ENCODE results near the gene TSPYL4.
A peak's percentile ranks its signal among the peaks of the same experiment; 100 is the strongest.

The TSPYL4 gene

DNA sequence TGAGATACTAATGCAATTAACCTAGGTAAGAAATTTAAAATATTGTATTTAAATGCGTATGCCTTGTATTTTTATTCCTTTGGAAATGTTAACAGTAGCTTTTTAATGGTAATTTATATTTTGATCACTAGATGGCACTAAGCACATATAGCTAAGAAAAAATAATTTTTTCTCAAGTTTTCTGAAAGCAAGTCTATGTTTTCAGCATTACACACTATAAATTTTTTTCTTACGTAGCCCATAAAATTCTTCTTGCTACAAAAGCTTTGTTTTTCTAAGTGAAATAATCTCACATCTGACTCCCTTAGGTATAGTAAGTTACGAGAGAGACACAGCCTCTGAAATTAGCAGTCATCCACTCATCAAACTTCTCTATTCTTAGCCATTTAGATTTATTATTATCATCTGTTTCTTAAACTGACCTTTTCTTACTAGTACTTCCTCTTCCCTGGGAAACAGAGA, 35.7 kb downstream of the TSPYL4 start:
- TF ChIP-seq, protein P1, sequence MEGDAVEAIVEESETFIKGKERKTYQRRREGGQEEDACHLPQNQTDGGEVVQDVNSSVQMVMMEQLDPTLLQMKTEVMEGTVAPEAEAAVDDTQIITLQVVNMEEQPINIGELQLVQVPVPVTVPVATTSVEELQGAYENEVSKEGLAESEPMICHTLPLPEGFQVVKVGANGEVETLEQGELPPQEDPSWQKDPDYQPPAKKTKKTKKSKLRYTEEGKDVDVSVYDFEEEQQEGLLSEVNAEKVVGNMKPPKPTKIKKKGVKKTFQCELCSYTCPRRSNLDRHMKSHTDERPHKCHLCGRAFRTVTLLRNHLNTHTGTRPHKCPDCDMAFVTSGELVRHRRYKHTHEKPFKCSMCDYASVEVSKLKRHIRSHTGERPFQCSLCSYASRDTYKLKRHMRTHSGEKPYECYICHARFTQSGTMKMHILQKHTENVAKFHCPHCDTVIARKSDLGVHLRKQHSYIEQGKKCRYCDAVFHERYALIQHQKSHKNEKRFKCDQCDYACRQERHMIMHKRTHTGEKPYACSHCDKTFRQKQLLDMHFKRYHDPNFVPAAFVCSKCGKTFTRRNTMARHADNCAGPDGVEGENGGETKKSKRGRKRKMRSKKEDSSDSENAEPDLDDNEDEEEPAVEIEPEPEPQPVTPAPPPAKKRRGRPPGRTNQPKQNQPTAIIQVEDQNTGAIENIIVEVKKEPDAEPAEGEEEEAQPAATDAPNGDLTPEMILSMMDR (conservative IDR thresholded peaks at IDR 0.05; ENCODE audit: low read length): peak; percentile 63
- H3K4me3 ChIP-seq (ENCODE audit: low read length): no peak overlapping the region
- DNase-seq (ENCODE audit: low read depth): peak; percentile 42

DNA sequence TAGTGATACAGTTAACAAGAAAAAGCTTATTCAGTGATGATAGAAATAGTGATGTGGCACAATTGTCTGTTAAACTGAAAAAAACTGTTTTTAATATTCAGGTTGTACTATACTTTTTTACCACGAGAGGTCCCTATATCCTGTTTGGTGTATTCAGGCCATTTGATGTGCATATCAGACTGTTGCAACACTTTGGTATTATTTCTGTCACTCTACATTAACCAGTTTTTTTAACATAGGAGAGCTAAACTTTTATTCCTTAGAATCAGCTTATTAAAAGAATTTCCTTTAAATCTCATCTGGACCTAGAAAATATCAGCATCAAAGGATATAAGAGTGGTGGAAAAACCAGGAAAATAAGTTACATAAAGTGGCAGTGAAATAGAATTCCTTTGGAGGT, 36.8 kb downstream of the TSPYL4 start:
- TF ChIP-seq, protein P1 (conservative IDR thresholded peaks at IDR 0.05; ENCODE audit: low read length): peak; percentile 72
- peak; percentile 58 for DNase-seq (ENCODE audit: low read depth)
- no peak overlapping the region for H3K4me3 ChIP-seq (ENCODE audit: low read length)

DNA sequence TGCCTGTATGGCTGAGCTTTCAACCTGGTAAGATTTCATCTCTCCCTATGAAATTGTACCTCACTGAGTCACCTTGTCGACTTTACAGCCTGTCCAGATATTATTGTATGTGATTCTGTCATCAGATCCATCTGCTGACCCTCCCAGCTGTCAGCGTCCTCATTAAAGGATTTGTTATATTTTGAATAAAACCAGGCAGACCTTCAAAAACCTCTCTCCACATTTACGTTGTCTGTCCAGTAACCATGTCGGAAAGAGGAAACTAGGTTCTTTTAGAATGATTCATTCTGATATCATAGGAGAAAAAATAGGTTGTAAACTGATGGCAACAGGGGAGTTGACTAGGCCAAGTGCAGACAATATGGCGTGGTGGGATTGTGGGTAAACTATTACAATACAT, 38.5 kb downstream of the TSPYL4 start:
- no peak for DNase-seq (ENCODE audit: low read depth)
- no peak overlapping the region for H3K4me3 ChIP-seq (ENCODE audit: low read length)
- TF ChIP-seq, protein P1 (conservative IDR thresholded peaks at IDR 0.05; ENCODE audit: low read length): no peak

DNA sequence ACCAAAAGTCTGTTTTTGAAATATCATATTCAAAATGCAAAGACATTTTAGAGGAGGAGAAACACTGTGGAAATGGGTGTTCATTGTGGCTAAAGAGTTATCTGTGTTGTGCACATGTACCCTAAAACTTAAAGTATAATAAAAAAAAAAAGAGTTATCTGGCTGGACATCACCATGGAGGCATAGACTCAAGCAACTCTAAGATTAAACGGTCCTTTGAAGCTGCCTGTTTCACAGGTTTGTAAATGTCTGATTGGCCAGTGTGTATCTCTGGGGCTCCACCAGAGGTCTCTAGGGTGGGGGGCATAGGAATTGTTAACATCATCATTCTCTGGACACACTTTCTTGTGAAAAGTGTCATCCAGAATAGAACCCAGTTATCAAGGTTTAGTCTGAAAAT, 39.2 kb downstream of the TSPYL4 start:
- H3K4me3 ChIP-seq (ENCODE audit: low read length): no peak overlapping the region
- TF ChIP-seq, protein P1 (conservative IDR thresholded peaks at IDR 0.05; ENCODE audit: low read length): no peak
- DNase-seq (ENCODE audit: low read depth): no peak

DNA sequence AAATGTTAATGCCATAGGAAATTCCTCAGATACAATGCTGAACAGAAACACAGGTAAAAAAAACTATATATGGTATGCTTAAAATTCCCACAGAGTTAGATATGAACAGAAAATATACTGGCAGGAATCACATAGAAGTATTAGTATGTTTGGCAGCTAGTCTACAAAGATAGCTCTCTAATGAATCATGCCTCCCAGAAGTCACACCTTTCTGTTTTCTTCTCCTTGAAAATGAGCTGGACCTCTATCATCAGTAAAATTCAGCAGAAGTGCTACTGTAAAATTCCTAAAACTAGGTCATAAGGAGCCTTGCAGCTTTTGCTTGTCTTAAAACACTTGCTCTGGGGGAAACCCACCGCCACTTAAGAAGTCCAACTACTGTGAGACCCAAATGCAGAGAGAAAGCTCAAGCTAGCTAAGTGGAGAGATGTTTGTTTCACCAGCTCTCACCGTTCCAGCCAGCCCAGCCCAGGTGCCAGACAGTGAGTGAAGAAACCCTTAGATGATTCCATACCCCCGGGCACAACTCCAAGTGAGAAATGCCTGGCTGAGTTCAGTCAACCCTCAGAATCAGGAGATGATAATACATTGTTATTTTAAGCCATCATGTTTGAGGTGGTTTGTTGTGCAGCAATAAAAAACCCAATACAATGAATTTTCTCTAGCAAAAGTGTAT, 43.0 kb downstream of the TSPYL4 start:
- DNase-seq (ENCODE audit: low read depth): peak; percentile 69
- TF ChIP-seq, protein P1 (conservative IDR thresholded peaks at IDR 0.05; ENCODE audit: low read length): no peak

DNA sequence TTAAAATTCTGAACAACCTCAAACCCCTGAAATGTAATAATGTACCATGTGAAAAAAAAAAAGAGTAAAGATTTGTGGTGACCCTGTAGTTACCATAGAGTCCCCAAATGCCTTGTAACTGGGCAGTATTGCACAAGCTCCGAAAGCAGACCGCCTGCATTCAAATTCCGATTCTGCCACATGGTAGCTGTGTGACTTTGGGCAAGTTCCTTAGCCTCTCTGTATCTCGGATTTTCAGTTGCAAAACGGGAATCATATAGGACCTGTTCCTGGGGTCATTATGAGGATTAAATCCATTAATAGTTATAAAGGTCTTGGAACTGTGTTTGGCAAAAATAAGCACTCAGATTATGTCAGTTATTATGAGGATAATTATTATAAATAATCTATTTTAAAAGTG, 43.6 kb downstream of the TSPYL4 start:
- no peak for DNase-seq (ENCODE audit: low read depth)
- no peak overlapping the region for H3K4me3 ChIP-seq (ENCODE audit: low read length)
- TF ChIP-seq, protein P1 (conservative IDR thresholded peaks at IDR 0.05; ENCODE audit: low read length): no peak

More for the DNA sequence above, 43.0 kb downstream of the TSPYL4 start:
- H3K4me3 ChIP-seq (ENCODE audit: low read length): no peak overlapping the region

DNA sequence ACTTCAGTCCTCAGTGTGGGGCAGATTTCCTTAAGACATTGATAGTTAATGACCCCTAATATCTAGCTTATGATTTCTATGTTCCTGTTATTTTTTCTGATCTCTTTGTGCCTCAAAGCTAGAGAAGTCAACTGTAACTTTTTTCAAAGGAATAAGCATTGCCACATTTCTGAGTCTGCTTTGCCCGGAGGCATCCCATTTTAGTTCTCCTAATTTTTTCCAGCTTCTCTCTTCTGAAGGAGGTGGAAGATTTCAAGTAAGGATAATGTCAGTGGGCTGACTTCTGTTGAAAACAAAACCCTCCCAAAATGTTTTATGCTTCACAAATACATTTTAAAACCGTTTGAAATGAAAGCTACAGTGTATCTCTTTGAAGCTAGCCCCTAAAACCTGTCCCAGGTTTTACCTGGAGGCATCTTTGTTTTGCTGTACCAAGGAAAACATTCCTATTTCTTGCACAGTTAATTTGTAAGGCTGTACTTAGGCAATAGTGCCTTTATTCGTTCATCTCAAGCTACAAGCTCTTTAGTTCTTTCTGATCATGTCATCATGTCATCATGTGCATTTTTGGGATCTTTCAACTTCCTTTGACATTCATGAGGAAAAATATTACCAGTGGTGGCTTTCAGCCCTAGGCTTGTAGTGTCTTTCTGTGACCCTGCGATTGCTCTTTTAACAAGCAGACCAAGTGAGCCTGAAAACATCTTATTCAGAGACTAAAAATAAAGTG, 45.7 kb downstream of the TSPYL4 start:
- TF ChIP-seq, protein P1 (conservative IDR thresholded peaks at IDR 0.05; ENCODE audit: low read length): no peak
- DNase-seq (ENCODE audit: low read depth): no peak
- no peak overlapping the region for H3K4me3 ChIP-seq (ENCODE audit: low read length)
